Measurements from ENCODE around the gene HJV. TPM values are rescaled to one million over a fixed set of nuclear protein-coding genes. Genes with fewer than 3 reads are reported as not detected.

Gene HJV
- total and polyA plus RNA-seq, 2 of the 13 experiments (the other 11 are each of a cell fraction or from before 2014, with no cell fraction given): 0.18 TPM; not detected in 1

GRCh38 chr1:145977486-145978470 is 43.8 kb downstream of the HJV start (continued):
- TF ChIP-seq ZNF407 (CRISPR knock-in tag; IDR thresholded peaks at IDR 0.05; ENCODE audit: not compliant biosample characterization) (no peak), ZNF766 (CRISPR knock-in tag; IDR thresholded peaks at IDR 0.05; ENCODE audit: borderline replicate concordance) (no peak), HINFP (CRISPR knock-in tag; IDR thresholded peaks at IDR 0.05; ENCODE audit: low read depth) (no peak), CBX5 (CRISPR knock-in tag; IDR thresholded peaks at IDR 0.05; ENCODE audit: borderline replicate concordance) (no peak), HMGXB4 (CRISPR knock-in tag; IDR thresholded peaks at IDR 0.05; ENCODE audit: borderline replicate concordance in 1 of 2, low read depth in 1 of 2) (no peak), NONO (IDR thresholded peaks at IDR 0.05) (no peak), NONO (CRISPR knock-in tag; conservative IDR thresholded peaks at IDR 0.05) (no peak), ZNF737 (CRISPR knock-in tag; IDR thresholded peaks at IDR 0.05; ENCODE audit: borderline replicate concordance) (no peak), FOXP4 (CRISPR knock-in tag; IDR thresholded peaks at IDR 0.05) (no peak), GATA4 (IDR thresholded peaks at IDR 0.05; ENCODE audit: borderline replicate concordance, low read depth) (no peak), THAP7 (CRISPR knock-in tag; IDR thresholded peaks at IDR 0.05) (no peak), RXRB (CRISPR knock-in tag; IDR thresholded peaks at IDR 0.05; ENCODE audit: borderline replicate concordance) (0 out of 2 replicates have a peak, but pooled peaks have one; percentile 34)
